AG04450 (cell line): ENCODE results near the gene DAGLA. TPM values are rescaled to one million over a fixed set of nuclear protein-coding genes. Genes with fewer than 3 reads are reported as not detected.

Experiments used
- CTCF ChIA-PET: fragments of 300-600, 350-600 bp; formaldehyde crosslinking; extraction: SDS; loops from one replicate; lab custom pipeline; 2022; ENCODE audit warnings: antibody characterized with exemption, inconsistent platforms; lab: Charles Lee
- POLR2A ChIA-PET: fragments of 350-600 bp; formaldehyde crosslinking; extraction: SDS; loops from one replicate; lab custom pipeline; 2021; ENCODE audit warnings: antibody characterized with exemption, inconsistent platforms; lab: Yijun Ruan, JAX
- DNase-seq: peaks from one replicate; pipeline ENCODE4 v3.0.0-alpha.2; 2011; ENCODE audit warnings: low read depth, low spot score
- H3K27ac ChIP-seq: one replicate; pipeline ENCODE4 v1.5.1; 2012; ENCODE audit warnings: low read depth, low read length, control low read depth
- H3K27me3 ChIP-seq: one replicate; pipeline ENCODE4 v1.6.0; 2012; ENCODE audit warnings: low read length; ENCODE audit not compliant: control insufficient read depth, insufficient read depth
- H3K4me3 ChIP-seq: 2 replicates; pipeline ENCODE4 v1.5.1; 2011; ENCODE audit warnings: mild to moderate bottlenecking, low read depth, low read length, control low read depth
- H3K9me3 ChIP-seq: 2 replicates; pipeline ENCODE4 v1.5.1; 2012; ENCODE audit warnings: low read length; ENCODE audit not compliant: control insufficient read depth, insufficient read depth
- polyA plus RNA-seq: library from polyadenylated mRNA; depleted of rRNA; stranded (reverse); fragments of >200 nt; gene quantifications from 2 replicates; pipeline ENCODE4 v1.2.3, GENCODE V29; 2011
- TF ChIP-seq, protein P1 (sequence below): IDR thresholded peaks from 2 replicates; pipeline ENCODE4 v1.5.1; 2011; ENCODE audit warnings: low read depth, low read length, control low read depth, inconsistent platforms

The DAGLA gene
- polyA plus RNA-seq, 1 experiment, result 1.1 TPM

DNA sequence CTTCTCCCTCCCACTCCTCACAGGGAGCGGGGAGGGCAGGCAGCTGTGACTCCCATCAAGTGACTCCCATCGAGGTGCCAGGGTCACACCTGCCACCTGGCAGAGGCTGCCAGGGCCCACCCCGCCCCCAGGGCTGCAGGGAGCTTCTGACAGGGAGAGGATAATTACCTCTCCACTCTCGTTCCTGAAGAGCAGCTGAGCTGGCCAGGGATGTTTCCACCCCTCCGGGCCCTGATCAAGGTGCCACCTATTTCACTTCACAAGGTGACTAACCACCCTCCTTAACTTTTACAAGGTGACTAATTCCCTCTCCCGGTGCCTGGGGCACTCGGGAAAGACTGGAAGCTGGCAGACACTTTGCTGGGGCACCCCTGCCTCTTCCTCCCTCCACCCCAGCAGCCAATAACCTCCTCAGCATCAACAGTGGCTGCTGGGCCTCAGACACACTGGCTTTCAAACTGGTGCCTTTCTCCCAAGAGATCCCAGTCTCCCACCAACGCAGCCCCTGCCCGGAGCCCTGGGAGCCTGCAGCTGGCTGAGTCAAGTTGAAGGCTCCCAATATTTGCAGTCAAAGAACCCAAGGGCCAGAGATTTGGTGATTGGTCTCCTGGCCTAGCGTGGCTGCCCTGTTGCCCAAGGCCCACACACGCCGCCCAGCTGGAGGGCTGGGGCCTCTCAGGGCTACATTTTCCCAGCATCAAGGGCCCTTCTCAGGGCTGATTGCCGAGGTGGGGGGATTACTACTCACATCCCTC is 50.2 kb downstream of the DAGLA start:
- no peak overlapping the region for H3K27ac ChIP-seq
- H3K4me3 ChIP-seq, result no peak overlapping the region
- POLR2A ChIA-PET, result interaction anchor here (0.5 kb wide), 1 partner anchor 1067 kb away, joined by 3 read pairs; no protein-coding TSS in a partner anchor
- DNase-seq, result no peak
- no peaks in the 10 kb centered on the region; the same call in 1 of the 2 replicates for H3K9me3 ChIP-seq
- no peaks in the 10 kb centered on the region for H3K27me3 ChIP-seq
- TF ChIP-seq, protein P1, sequence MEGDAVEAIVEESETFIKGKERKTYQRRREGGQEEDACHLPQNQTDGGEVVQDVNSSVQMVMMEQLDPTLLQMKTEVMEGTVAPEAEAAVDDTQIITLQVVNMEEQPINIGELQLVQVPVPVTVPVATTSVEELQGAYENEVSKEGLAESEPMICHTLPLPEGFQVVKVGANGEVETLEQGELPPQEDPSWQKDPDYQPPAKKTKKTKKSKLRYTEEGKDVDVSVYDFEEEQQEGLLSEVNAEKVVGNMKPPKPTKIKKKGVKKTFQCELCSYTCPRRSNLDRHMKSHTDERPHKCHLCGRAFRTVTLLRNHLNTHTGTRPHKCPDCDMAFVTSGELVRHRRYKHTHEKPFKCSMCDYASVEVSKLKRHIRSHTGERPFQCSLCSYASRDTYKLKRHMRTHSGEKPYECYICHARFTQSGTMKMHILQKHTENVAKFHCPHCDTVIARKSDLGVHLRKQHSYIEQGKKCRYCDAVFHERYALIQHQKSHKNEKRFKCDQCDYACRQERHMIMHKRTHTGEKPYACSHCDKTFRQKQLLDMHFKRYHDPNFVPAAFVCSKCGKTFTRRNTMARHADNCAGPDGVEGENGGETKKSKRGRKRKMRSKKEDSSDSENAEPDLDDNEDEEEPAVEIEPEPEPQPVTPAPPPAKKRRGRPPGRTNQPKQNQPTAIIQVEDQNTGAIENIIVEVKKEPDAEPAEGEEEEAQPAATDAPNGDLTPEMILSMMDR, result no peak
- CTCF ChIA-PET, result no interaction called here

DNA sequence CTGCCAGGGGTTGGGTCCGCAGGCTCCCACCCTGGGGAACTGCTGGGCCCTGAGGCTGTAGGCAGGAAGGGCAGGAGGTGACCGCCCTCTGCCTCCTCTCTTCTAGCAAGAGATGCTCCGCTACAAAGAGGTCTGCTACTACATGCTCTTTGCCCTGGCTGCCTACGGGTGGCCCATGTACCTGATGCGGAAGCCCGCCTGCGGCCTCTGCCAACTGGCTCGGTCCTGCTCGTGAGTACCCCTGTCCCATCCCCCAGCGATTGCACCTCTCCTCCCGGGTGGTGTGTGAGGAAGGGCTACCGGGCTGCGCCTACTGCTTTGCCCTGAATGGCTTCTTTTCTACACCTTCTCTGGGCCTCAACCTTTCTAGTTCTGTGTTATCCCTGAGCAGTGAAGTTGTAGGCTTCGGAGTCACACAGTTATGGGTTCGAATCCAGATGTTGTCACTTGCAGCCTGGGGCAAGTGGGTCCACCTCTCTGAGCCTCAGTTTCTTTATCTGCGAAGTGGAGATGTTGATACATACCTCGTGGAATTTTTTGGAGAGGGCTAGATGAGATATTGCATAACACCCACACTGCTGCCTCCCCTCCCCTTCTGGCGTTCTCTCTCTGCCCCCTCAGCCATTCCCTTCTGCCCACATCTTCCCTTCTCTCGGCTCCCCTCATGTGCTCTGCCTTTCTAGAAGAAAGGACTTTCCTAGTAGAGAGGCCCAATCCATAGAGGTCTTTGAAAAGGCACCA is 51.2 kb downstream of the DAGLA start:
- Histone ChIP-seq H3K9me3 (no peaks in the 10 kb centered on the region; the same call in 1 of the 2 replicates), H3K27ac (no peak overlapping the region), H3K4me3 (no peak overlapping the region), H3K27me3 (no peaks in the 10 kb centered on the region)
- TF ChIP-seq, protein P1, result no peak
- no peak for DNase-seq
- ChIA-PET POLR2A (no interaction called here), CTCF (interaction anchor here (3.4 kb wide), 1 partner anchor 15 kb away, joined by 54 read pairs; no protein-coding TSS in a partner anchor)

DNA sequence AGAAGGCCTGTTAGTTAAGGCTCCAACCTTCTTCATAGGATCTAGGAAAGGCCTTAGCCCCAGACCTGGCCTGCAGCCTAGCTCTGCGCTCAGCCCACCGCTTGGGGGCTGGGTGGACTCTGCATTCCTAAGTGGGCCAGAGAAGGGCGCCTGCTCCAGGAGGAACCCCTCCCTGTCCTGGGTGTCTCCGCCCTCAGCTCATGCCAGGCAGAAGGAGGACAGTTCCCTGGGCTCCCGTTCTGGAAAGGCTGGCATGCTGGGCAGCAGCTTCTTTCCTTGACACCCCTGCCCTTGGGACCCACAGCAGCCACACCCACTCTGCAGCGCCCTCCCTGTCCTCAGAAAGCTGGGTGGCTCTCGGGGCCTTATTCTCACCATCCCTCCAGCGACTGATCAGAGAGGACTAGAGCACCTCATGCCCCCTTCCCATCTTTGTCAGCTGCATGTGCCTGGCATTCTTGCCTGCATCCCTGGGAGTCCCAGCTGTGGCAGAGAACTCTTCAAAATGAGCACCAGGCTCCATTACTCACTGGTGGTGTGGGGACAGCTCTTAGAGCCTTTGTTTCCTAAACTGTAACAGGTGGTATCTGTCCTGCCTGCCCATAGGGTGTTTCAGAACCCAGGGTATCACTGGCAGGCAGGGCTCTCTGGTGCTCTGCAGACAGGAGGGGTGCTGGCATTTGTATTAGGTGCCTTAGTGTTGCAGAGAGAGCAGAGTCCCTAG is 51.9 kb downstream of the DAGLA start:
- no peak for DNase-seq
- Histone ChIP-seq H3K27me3 (no peaks in the 10 kb centered on the region), H3K4me3 (no peak overlapping the region), H3K9me3 (no peaks in the 10 kb centered on the region; the same call in 1 of the 2 replicates), H3K27ac (no peak overlapping the region)
- TF ChIP-seq, protein P1, result no peak
- POLR2A ChIA-PET, result no interaction called here
- CTCF ChIA-PET, result interaction anchor here (0.5 to 3.4 kb wide), 3 partner anchors 14 to 285 kb away, joined by 5 to 54 read pairs (median 9); no protein-coding TSS in a partner anchor

DNA sequence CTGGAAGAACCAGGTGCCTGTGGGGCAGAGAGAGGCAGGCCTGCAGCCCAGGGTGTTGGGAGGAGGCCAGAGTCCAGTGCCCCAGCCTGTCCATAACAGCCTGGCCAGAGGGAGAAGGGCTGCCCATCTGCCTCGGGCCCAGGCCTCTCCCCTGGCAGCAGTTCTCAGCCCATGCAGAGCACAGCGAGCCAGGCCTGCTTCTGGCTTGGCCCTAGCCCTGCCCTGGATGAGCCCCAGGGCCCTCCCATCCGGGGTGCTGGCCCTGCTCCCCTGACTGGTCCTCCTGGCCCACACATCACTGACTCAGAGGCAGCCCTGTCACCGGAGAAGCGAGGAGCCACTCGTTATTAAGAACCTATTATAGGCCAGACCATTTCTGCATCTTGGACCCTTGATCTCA is 52.5 kb downstream of the DAGLA start:
- ChIA-PET CTCF (interaction anchor here (0.5 to 3.4 kb wide), 36 partner anchors 9 to 824 kb away, joined by 3 to 54 read pairs (median 4); no protein-coding TSS in a partner anchor), POLR2A (interaction anchor here (0.7 to 1.4 kb wide), 2 partner anchors 15 to 255 kb away, joined by 3 to 10 read pairs; no protein-coding TSS in a partner anchor)
- no peak overlapping the region for H3K4me3 ChIP-seq
- no peak for DNase-seq
- H3K9me3 ChIP-seq, result no peaks in the 10 kb centered on the region
- TF ChIP-seq, protein P1, result no peak
- H3K27ac ChIP-seq, result no peak overlapping the region
- no peaks in the 10 kb centered on the region for H3K27me3 ChIP-seq
